Measurements from ENCODE around the gene NOSIP. TPM values are rescaled to one million over a fixed set of nuclear protein-coding genes. Genes with fewer than 3 reads are reported as not detected.
"Not testable (repeated sequence)": the region's sequence is repeated elsewhere in the genome, so short reads cannot be mapped to it uniquely, and the experiment has no call there.

Gene NOSIP, protein sequence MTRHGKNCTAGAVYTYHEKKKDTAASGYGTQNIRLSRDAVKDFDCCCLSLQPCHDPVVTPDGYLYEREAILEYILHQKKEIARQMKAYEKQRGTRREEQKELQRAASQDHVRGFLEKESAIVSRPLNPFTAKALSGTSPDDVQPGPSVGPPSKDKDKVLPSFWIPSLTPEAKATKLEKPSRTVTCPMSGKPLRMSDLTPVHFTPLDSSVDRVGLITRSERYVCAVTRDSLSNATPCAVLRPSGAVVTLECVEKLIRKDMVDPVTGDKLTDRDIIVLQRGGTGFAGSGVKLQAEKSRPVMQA
- total RNA-seq, result 10 to 100 TPM; 75.6 to 79.4 TPM

DNA sequence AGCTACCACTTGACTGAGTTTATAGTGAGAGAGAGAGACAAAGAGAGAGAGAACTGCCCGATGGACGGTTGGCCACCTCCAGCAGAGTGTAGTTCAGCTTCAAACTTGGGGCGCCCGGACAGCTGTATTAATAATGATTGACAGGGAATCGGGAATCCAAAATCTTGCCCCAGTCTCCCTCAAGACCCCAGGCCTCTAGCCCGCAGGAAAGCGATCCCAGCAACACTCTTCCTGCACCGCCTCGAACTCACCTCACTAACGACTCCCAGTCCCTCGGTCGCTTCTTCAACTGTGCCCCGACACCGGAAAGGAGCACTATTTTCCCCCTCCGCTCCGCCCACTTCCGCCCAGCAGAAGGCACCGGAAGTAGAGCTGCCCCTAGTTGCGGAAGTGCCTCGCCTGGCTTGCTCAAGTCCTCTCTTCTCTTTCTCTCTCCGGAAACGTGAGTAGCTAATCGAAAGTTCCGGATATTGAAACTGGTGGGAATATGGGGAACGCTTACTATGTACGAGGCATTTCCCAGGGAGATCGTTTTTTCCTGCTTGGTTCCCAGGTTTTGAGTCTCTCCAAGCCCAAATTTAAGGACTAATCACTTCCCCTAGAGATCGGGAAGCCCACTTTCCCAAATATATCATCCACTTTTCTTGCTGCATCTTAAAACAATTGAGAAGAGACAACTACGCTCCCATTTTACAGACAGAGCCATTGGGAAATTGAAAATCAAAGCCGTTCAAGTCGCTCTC, at the start of gene NOSIP:
NOSIP (minus strand) TSS at position 293 of the 743 bp plus-strand sequence. CDS start 19,865 bp downstream, outside the sequence.
- ChIA-PET POLR2A (interaction anchor here (0.7 to 3.9 kb wide), 21 partner anchors 9 to 334 kb away, joined by 3 to 48 read pairs (median 4); partner anchors contain the start of genes ALDH16A1, FUZ, PRMT1 and PRR12), CTCF (interaction anchor here (1.0 to 4.4 kb wide), 16 partner anchors 9 to 382 kb away, joined by 3 to 32 read pairs (median 4); no protein-coding TSS in a partner anchor)
- peak; percentile 97 for DNase-seq
- Mint-ChIP-seq H3K27me3 (no peaks in the 10 kb centered on the region), H3K9me3 (no peaks in the 10 kb centered on the region), H3K4me3 (peak within 1 kb of the TSS; percentile 95), H3K36me3 (ENCODE audit: low read depth) (peaks cover 2% of the 10 kb centered on the region), H3K4me1 (ENCODE audit: low read depth) (peaks cover 32% of the 10 kb centered on the region), H3K27ac (peak within 1 kb of the TSS; percentile 90)
- intact Hi-C loops (cut with micrococcal nuclease), result loop anchor here (1.0 kb wide), 1 partner anchor 10 kb away; no protein-coding TSS in a partner anchor
- ATAC-seq, result peak; percentile 98
- TF ChIP-seq, protein P1, sequence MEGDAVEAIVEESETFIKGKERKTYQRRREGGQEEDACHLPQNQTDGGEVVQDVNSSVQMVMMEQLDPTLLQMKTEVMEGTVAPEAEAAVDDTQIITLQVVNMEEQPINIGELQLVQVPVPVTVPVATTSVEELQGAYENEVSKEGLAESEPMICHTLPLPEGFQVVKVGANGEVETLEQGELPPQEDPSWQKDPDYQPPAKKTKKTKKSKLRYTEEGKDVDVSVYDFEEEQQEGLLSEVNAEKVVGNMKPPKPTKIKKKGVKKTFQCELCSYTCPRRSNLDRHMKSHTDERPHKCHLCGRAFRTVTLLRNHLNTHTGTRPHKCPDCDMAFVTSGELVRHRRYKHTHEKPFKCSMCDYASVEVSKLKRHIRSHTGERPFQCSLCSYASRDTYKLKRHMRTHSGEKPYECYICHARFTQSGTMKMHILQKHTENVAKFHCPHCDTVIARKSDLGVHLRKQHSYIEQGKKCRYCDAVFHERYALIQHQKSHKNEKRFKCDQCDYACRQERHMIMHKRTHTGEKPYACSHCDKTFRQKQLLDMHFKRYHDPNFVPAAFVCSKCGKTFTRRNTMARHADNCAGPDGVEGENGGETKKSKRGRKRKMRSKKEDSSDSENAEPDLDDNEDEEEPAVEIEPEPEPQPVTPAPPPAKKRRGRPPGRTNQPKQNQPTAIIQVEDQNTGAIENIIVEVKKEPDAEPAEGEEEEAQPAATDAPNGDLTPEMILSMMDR (IDR thresholded peaks at IDR 0.05), result no peak

DNA sequence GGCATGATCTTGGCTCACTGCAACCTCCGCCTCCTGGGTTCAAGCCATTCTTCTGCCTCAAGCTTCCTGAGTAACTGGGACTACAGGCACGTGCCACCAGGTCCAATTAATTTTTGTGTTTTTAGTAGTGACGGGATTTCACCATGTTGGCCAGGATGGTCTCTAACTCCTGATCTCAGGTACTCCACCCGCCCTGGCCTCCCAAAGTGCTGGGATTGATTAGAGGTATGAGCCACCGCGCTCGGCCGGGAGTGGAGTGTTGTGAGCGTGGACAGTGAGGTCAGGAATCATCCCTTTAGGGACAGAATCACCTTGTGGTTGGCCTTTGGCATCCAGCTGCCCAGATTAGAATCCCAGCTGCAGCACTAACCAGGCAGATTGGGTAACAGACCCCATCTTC, 49.3 kb upstream of the NOSIP start:
- Mint-ChIP-seq H3K27me3 (no peaks in the 10 kb centered on the region), H3K4me1 (ENCODE audit: low read depth) (no peaks in the 10 kb centered on the region), H3K9me3 (no peaks in the 10 kb centered on the region), H3K27ac (no peak overlapping the region), H3K4me3 (no peak overlapping the region), H3K36me3 (ENCODE audit: low read depth) (peaks cover 14% of the 10 kb centered on the region)
- ATAC-seq (no peak), DNase-seq (no peak)
- ChIA-PET CTCF (interaction anchor here (1.0 to 2.0 kb wide), 3 partner anchors 11 to 43 kb away, joined by 3 to 5 read pairs (median 3); partner anchors contain the start of gene RRAS), POLR2A (interaction anchor here (1.6 kb wide), 1 partner anchor 37 kb away, joined by 6 read pairs; no protein-coding TSS in a partner anchor)
- intact Hi-C loops (cut with micrococcal nuclease), result no loop called here
- TF ChIP-seq, protein P1 (IDR thresholded peaks at IDR 0.05), result no peak

DNA sequence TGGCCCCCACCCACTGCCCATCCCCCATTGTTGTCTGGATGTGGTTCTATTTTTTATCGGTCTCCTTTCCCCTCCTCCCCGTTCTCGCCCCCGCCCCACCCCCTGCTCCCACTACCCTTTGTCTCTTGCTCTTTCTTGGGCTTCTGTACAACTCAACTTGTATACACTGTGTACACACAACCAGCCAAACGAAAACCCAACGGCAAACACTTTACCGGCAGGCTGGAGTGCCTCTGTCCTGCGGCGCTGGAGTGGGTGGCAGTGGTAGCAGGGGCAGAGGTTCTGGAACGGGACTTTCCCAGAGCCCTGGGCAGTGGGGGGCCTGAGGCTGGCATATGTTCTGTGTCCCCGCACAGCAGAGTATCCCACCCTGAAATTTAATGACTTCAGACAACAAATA, 45.9 kb upstream of the NOSIP start:
- H3K36me3 Mint-ChIP-seq (ENCODE audit: low read depth), result peaks cover 14% of the 10 kb centered on the region
- no peak overlapping the region for H3K27ac Mint-ChIP-seq
- TF ChIP-seq, protein P1 (IDR thresholded peaks at IDR 0.05), result no peak
- ChIA-PET POLR2A (no interaction called here), CTCF (no interaction called here)
- H3K4me1 Mint-ChIP-seq (ENCODE audit: low read depth), result no peaks in the 10 kb centered on the region
- H3K4me3 Mint-ChIP-seq, result no peak overlapping the region
- intact Hi-C loops (cut with micrococcal nuclease), result no loop called here
- no peaks in the 10 kb centered on the region for H3K9me3 Mint-ChIP-seq
- no peak for DNase-seq
- no peaks in the 10 kb centered on the region for H3K27me3 Mint-ChIP-seq
- ATAC-seq, result no peak

DNA sequence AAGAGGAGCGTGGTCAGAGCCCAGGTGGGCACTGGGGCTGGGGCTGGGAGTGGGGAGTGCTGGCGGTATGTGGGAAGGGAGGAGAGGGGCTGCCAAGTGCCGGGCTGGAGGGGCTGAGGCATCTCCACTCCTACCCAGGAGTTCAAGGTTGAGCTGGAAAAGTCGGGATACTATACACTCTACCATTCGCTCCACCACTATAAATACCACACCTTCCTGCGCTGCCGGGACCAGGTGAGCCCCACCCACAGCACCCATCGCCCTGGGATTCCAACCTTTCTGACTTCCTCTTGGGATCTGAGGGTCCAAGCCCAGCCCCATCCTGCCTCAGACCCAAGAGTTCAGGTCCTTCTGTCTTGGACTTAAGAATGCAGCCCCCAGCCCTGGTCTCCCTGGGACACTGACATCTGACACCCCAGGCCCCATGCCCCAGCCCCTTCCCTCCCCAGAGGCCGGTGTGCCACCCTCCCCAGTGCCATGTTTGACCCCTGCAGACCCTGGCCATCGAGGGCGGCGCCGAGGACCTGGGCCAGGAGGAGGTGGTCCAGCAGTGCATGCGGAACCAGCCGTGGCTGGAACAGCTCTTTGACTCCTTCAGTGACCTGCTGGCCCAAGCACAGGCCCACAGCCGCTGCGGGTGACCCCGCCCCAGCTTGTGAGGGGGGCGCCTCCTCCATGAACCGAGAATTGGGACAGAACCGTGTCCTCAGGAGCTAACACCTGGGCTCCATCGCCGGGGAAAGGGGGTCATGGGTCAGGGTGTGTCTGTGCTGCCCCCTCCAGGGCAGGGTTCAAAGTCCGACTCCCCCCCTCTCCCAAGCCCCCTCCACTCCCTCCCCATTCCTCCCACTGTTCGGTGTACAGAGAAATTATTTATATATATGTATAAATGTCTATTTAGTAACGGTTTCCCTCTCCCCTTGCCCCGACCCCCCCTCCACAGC, 44.9 kb upstream of the NOSIP start:
- no peaks in the 10 kb centered on the region for H3K27me3 Mint-ChIP-seq
- peaks cover 14% of the 10 kb centered on the region for H3K36me3 Mint-ChIP-seq (ENCODE audit: low read depth)
- no peak for ATAC-seq

DNA sequence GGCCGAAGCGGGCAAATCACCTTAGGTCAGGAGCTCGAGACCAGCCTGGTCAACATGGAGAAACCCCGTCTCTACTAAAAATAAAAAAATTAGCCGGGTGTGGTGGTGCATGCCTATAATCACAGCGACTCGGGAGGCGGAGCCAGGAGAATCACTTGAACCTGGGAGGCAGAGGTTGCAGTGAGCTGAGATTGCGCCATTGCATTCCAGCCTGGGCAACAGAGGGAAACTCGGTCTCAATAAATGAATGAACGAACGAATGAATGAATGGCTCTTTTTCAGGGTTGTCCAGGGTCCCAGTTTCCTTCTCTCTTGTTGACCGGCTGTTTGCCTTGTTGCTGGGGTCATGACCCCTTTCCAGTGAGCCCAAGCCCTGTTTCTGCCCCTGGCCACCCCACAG, 37.5 kb upstream of the NOSIP start:
- Mint-ChIP-seq H3K36me3 (ENCODE audit: low read depth) (peaks cover 37% of the 10 kb centered on the region), H3K4me1 (ENCODE audit: low read depth) (peaks cover 17% of the 10 kb centered on the region)
- H3K4me3 Mint-ChIP-seq; H3K27me3 Mint-ChIP-seq; H3K27ac Mint-ChIP-seq; H3K9me3 Mint-ChIP-seq; ATAC-seq; intact Hi-C loops (cut with micrococcal nuclease); DNase-seq: not testable (repeated sequence)
- CTCF ChIA-PET, result interaction anchor here (1.3 kb wide), 1 partner anchor 60 kb away, joined by 3 read pairs; no protein-coding TSS in a partner anchor
- POLR2A ChIA-PET, result interaction anchor here (0.7 to 2.1 kb wide), 4 partner anchors 28 to 187 kb away, joined by 3 to 7 read pairs (median 4); partner anchors contain the start of gene NOSIP

More for the DNA sequence above, 44.9 kb upstream of the NOSIP start:
- H3K4me1 Mint-ChIP-seq (ENCODE audit: low read depth), result no peaks in the 10 kb centered on the region
- CTCF ChIA-PET, result interaction anchor here (0.6 kb wide), 1 partner anchor 13 kb away, joined by 3 read pairs; no protein-coding TSS in a partner anchor
- no peak overlapping the region for H3K4me3 Mint-ChIP-seq
- TF ChIP-seq, protein P1 (IDR thresholded peaks at IDR 0.05), result no peak
- H3K27ac Mint-ChIP-seq, result no peak overlapping the region
- no peaks in the 10 kb centered on the region for H3K9me3 Mint-ChIP-seq
- POLR2A ChIA-PET, result interaction anchor here (0.9 to 1.3 kb wide), 3 partner anchors 8 to 35 kb away, joined by 3 to 4 read pairs (median 3); partner anchors contain the start of gene PRR12
- intact Hi-C loops (cut with micrococcal nuclease), result no loop called here
- no peak for DNase-seq

Measured in activated CD8-positive, alpha-beta T cell treated with anti-CD3 and anti-CD28 coated beads for 36 hours (primary cell).